A673 (cell line): ENCODE data around the gene PXN. TPM values are rescaled to one million over a fixed set of nuclear protein-coding genes. Genes with fewer than 3 reads are reported as not detected.

Experiments
- BruUV-seq: library from RNA; stranded (reverse); fragments of 400-500 nt; replicated peaks from 2 replicates; lab custom pipeline; 2021; lab: Mats Ljungman, UMichigan
- CTCF ChIA-PET: fragments of 300-600 bp; sonication (Branson Sonifier 250); formaldehyde crosslinking; loops from one replicate; lab custom pipeline; 2022; ENCODE audit warnings: antibody characterized with exemption; lab: Charles Lee
- POLR2A ChIA-PET: fragments of 300-600 bp; sonication (Branson Sonifier 250); formaldehyde crosslinking; loops from one replicate; lab custom pipeline; 2022; ENCODE audit warnings: antibody characterized with exemption; ENCODE audit not compliant: low non-redundant PET; lab: Charles Lee
- DNase-seq: peaks from one replicate; pipeline ENCODE4 v3.0.0-alpha.2; 2015; ENCODE audit warnings: low spot score
- H3K27ac ChIP-seq: fragments of 200-600 bp; sonication (generic); 2 replicates; pipeline ENCODE4 v1.5.1; 2016; ENCODE audit warnings: mixed run types, low read depth, mild to moderate bottlenecking, mixed read lengths, antibody characterized with exemption, low read length; ENCODE audit not compliant: poor library complexity, severe bottlenecking
- H3K27me3 ChIP-seq: fragments of 200-600 bp; sonication (generic); replicated peaks from 2 replicates; pipeline ENCODE4 v1.6.1; 2017; ENCODE audit warnings: mixed run types, low read depth, mild to moderate bottlenecking, mixed read lengths, antibody characterized with exemption, low read length; ENCODE audit not compliant: insufficient read depth, poor library complexity
- H3K36me3 ChIP-seq: fragments of 200-600 bp; sonication (generic); 2 replicates; pipeline ENCODE4 v1.6.1; 2016; ENCODE audit warnings: mixed run types, mild to moderate bottlenecking, mixed read lengths, antibody characterized with exemption, low read length; ENCODE audit not compliant: insufficient read depth, poor library complexity, severe bottlenecking
- H3K4me1 ChIP-seq: fragments of 200-600 bp; sonication (generic); 2 replicates; pipeline ENCODE4 v1.6.1; 2017; ENCODE audit warnings: mixed run types, mild to moderate bottlenecking, mixed read lengths, antibody characterized with exemption, low read length; ENCODE audit not compliant: insufficient read depth, poor library complexity, severe bottlenecking
- H3K4me3 ChIP-seq: fragments of 200-600 bp; sonication (generic); 2 replicates; pipeline ENCODE4 v1.5.1; 2016; ENCODE audit warnings: low read depth, mixed run types, mild to moderate bottlenecking, mixed read lengths, low read length; ENCODE audit not compliant: poor library complexity, severe bottlenecking
- H3K9me3 ChIP-seq: fragments of 200-600 bp; sonication (generic); 2 replicates; pipeline ENCODE4 v1.6.1; 2016; ENCODE audit warnings: mixed run types, low read depth, mild to moderate bottlenecking, mixed read lengths, antibody characterized with exemption, low read length; ENCODE audit not compliant: poor library complexity, severe bottlenecking
- CTCF ChIP-seq: fragments of 300-800, 200-600 bp; sonication (generic); conservative IDR thresholded peaks from 2 replicates; pipeline ENCODE4 v1.5.1; 2017; ENCODE audit warnings: low read depth, mild to moderate bottlenecking, antibody characterized with exemption, low read length, moderate library complexity, mixed read lengths
- EZH2 ChIP-seq: fragments of 200-600 bp; sonication (generic); IDR thresholded peaks from 2 replicates; pipeline ENCODE4 v1.6.1; 2017; ENCODE audit warnings: borderline replicate concordance, low read depth, mild to moderate bottlenecking, mixed read lengths, antibody characterized with exemption, low read length; ENCODE audit not compliant: poor library complexity, severe bottlenecking
- intact Hi-C: fragments of 100-400 bp; cut with micrococcal nuclease; formaldehyde crosslinking; loops from one replicate; pipeline ENCODE4 v1.10.0; 2022; ENCODE audit not compliant: unreplicated experiment
- total RNA-seq: library from RNA; stranded (reverse); gene quantifications from 2 replicates; pipeline ENCODE4 v1.2.3, GENCODE V29; 2021

PXN gene
- total RNA-seq, 1 experiment from 2014 or later: 127 TPM

- no peak for TF ChIP-seq CTCF
- no peak for TF ChIP-seq EZH2
- Histone ChIP-seq H3K27ac (peak overlapping the region; percentile 12), H3K9me3 (no peaks in the 10 kb centered on the region), H3K4me3 (no peak overlapping the region), H3K27me3 (no peaks in the 10 kb centered on the region), H3K4me1 (peaks cover 26% of the 10 kb centered on the region), H3K36me3 (peaks cover 5% of the 10 kb centered on the region)
- POLR2A ChIA-PET: no interaction called here
- DNase-seq: no peak
- no TSS peak for BruUV-seq
- intact Hi-C loops: loop anchor here (10.0 kb wide), 1 partner anchor 145 kb away; the partner anchor contains the start of gene RAB35
- CTCF ChIA-PET: no interaction called here
These were observed 5.9 kb downstream of the PXN start for GRCh38 chr12:120259418-120260202.

- no peak overlapping the region for H3K4me3 ChIP-seq
- peaks cover 5% of the 10 kb centered on the region for H3K36me3 ChIP-seq
- no peaks in the 10 kb centered on the region for H3K9me3 ChIP-seq
- no peaks in the 10 kb centered on the region for H3K27me3 ChIP-seq
- no peak overlapping the region for H3K27ac ChIP-seq
- peaks cover 19% of the 10 kb centered on the region for H3K4me1 ChIP-seq
- POLR2A ChIA-PET: no interaction called here
- CTCF ChIA-PET: interaction anchor here (1.5 kb wide), 1 partner anchor 30 kb away, joined by 6 read pairs; no protein-coding TSS in a partner anchor
- TF ChIP-seq CTCF (no peak), EZH2 (no peak)
- BruUV-seq: no TSS peak
- no peak for DNase-seq
- intact Hi-C loops: no loop called here
These were observed 7.1 kb downstream of the PXN start for GRCh38 chr12:120258323-120258896.

- H3K4me1 ChIP-seq: peaks cover 11% of the 10 kb centered on the region
These were observed 8.3 kb downstream of the PXN start for GRCh38 chr12:120257041-120257821.

More at GRCh38 chr12:120257041-120257821, 8.3 kb downstream of the PXN start:
- DNase-seq: peak; percentile 87
- Histone ChIP-seq H3K9me3 (no peaks in the 10 kb centered on the region), H3K4me3 (no peak overlapping the region), H3K36me3 (peaks cover 5% of the 10 kb centered on the region), H3K27me3 (no peaks in the 10 kb centered on the region), H3K27ac (peak overlapping the region; percentile 61)
- TF ChIP-seq EZH2 (no peak), CTCF (no peak)
- POLR2A ChIA-PET: no interaction called here
- CTCF ChIA-PET: interaction anchor here (0.6 to 1.8 kb wide), 5 partner anchors 9 to 420 kb away, joined by 3 to 14 read pairs (median 6); partner anchors contain the start of gene PXN
- BruUV-seq: no TSS peak
- intact Hi-C loops: no loop called here
